HG02588 (cell line): Measurements from ENCODE around the gene ZNF723.
"Not testable (repeated sequence)": the region's sequence is repeated elsewhere in the genome, so short reads cannot be mapped to it uniquely, and the experiment has no call there.

ENCODE experiments used
- ATAC-seq: cut with Tn5 transposase; IDR thresholded peaks from one replicate; pipeline ENCODE4 v1.9.1; 2021; ENCODE audit warnings: mild to moderate bottlenecking, moderate library complexity; ENCODE audit not compliant: unreplicated experiment

The ZNF723 gene

GRCh38 chr19:22832031-22832762, at the start of gene ZNF723:
Gene ZNF723, plus strand, starts transcription at chr19:22832291. Its CDS starts 89 bp downstream, at chr19:22832380.
- ATAC-seq: no peak

GRCh38 chr19:22783651-22784410, 48.3 kb upstream of the ZNF723 start, which contains the start of gene ZNF99:
Gene ZNF99, minus strand, starts transcription at chr19:22784151. Its CDS starts 135 bp downstream, at chr19:22784016.
- ATAC-seq: no peak

GRCh38 chr19:22792863-22793262, 39.2 kb upstream of the ZNF723 start:
- not testable (repeated sequence) for ATAC-seq

GRCh38 chr19:22797040-22797439, 35.1 kb upstream of the ZNF723 start:
- ATAC-seq: no peak

- ATAC-seq: no peak
These were observed 25.7 kb upstream of the ZNF723 start for GRCh38 chr19:22806418-22806817.

GRCh38 chr19:22807061-22807835, 24.8 kb upstream of the ZNF723 start:
- ATAC-seq: no peak

GRCh38 chr19:22814124-22814523, 18.0 kb upstream of the ZNF723 start:
- no peak for ATAC-seq

GRCh38 chr19:22831211-22831610, 880 bp upstream of the ZNF723 start:
- ATAC-seq: no peak

- not testable (repeated sequence) for ATAC-seq
These were observed 25.7 kb downstream of the ZNF723 start for GRCh38 chr19:22857713-22858320.

- ATAC-seq: no peak
These were observed 50.7 kb downstream of the ZNF723 start for GRCh38 chr19:22882797-22883196.

GRCh38 chr19:22893855-22894270, 61.8 kb downstream of the ZNF723 start:
- no peak for ATAC-seq

GRCh38 chr19:22901431-22902130, 69.5 kb downstream of the ZNF723 start:
- ATAC-seq: no peak
